ENCODE data around the gene SLC5A12.
"Not testable (repeated sequence)": the region's sequence is repeated elsewhere in the genome, so short reads cannot be mapped to it uniquely, and the experiment has no call there.

SLC5A12 gene

DNA sequence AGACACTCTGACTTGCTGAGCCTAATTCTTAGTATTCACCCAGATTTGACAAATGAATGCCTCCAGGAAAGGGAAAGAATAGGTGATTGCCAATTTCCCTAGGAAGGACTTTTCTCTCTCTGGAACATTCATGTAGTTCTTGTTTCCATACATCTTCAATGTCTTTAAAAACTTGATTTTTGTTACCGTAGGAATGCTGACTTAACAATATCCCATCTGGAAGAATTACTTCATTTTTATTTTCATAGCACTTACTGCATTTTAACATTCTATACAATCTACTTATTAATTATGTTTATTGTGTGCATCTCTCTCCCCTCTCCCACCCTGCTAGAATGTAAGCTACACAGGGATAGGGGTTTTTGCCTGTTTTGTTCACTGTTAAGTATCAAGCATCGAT, 66.6 kb downstream of the SLC5A12 start:
- DNase-seq (ENCODE audit: low read depth in 1 of 2, low spot score in 1 of 2) = no peak

DNA sequence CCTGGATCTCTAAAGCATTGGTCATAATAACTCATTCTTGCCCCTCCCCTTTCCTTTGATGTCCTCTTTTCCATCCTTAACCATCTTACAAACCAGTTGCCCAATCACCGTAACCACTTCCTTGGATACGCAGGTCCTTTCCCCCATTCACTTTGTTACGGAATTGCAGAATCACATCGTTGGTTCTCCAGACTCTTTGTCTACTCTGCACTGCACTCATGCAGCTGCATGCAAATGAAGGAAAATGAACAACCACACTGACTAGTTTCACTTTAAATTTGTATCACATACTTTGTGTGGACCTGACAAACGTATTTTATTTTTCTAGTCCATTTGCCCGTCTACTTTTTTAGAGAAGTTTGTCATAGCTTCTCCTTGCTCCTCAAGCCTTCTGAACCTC, 69.9 kb downstream of the SLC5A12 start:
- no peak for DNase-seq (ENCODE audit: low read depth in 1 of 2, low spot score in 1 of 2)

DNA sequence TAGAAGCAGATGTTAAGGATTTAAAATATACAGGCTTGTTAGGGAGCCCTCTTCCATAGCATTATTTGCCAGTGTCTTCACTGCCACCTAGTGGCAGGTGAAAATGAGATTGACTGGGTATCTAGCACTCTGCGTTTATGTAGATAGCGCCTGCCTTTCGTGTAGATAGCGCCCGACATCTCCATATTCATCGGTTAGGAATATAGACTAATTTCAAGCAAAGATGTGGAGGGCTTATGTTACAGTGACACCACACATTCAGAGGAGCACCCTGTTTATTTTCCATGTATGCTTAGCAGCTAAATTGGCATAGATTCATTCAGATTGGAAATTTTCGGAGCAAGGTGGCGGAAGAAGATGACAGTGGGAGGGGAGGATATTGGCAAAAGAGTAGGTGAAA, 72.0 kb downstream of the SLC5A12 start:
- DNase-seq (ENCODE audit: low read depth in 1 of 2, low spot score in 1 of 2) = no peak

DNA sequence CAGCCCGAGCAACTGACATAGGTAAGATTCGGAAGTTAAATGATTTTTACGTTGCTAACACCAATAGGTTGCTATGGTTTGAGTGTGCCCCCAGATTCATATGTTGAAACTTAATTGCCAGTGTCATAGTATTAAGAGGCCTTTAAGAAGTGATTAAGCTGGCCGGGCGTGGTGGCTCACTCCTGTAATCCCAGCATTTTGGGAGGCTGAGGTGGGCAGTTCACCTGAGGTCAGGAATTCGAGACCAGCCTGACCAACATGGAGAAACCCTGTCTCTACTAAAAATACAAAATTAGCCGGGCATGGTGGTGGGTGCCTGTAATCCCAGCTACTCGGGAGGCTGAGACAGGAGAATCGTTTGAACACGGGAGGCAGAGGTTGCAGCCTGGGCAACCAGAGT, 78.5 kb downstream of the SLC5A12 start:
- not testable (repeated sequence) for DNase-seq (ENCODE audit: low read depth in 1 of 2, low spot score in 1 of 2)

DNA sequence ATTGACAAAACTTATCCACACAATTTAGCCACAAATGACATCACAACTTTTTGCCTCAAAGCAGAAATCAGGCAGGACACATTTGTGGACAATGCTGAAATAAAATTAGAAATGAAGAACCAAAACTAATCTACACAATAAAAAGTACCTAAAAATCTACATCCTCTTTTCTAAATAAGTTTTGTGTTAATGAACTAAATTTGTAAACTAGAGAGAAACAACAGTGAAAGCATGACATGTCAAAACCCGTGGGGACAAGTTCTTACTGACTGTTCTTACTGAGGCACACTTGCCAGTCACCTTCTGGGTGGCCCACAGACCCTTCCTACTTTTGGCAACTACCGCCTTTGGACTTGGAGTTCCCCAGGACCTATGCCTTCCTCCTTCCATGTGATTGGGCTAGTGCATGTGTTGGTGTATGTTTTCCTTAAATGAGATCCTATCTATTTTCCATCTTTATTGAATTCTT, 89.1 kb downstream of the SLC5A12 start:
- no peak for DNase-seq (ENCODE audit: low read depth in 1 of 2, low spot score in 1 of 2)

DNA sequence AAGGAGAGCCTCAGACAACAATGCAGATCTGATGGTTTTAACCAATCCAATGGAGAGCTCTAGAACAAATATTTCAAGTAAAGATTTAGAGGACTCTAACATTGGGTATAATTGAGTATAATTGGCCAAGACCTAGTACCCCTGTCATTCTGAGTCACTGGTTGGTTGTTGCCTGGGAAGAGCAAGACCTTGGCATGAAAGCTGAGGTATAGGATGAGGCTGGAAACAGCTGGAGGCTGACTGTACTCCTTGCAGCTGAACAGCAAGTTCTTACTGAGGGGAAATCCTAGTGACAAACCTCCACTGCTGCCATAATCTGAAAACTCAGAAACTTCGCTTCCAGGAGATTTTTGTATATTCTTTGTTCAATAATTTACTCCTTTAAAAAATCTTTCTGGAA, 95.5 kb downstream of the SLC5A12 start:
- DNase-seq (ENCODE audit: low read depth in 1 of 2, low spot score in 1 of 2) = no peak

DNA sequence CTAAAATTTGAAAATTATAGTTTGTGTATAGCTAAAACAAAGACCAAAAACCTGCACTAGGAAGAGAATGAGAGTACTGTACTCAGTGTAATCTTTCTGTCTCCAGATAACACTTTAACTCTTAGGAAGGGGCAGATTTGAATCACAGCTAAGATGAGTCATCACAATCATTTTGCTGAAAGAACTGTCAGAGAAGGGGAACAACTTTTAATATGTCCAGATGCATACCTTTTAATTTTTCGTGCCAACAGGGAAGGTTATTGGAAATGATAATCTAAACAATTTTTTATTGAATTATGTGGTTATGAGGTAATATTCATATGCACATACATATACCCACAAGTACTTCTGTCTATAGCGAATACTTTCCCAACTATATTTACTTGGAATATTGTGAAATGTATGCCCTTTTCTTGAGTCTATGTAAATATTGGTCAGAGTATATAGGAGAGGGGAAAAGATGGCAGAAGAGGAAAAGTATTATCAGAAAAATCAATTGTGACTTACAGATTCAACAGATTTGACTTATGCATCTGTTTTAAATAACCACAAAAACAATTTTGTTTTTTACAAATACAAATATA, 98.7 kb downstream of the SLC5A12 start:
- no peak for DNase-seq (ENCODE audit: low read depth in 1 of 2, low spot score in 1 of 2)

DNA sequence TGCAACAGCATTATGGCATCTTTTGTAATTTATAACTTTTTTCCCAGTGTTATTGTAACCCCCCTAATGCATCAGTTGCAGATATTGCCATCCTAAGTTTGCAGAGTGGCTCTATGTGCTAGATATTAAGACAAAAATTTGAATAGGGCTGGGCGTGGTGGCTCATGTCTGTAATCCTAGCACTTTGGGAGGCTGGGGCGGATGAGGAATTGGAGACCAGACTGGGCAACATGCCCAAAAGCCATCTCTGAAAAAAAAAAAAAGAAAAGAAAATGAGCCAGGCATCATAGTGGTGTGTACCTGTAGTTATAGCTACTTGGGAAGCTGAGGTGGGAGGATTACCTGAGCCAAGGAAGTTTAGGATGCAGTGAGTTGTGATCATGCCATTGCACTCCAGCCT, 99.7 kb downstream of the SLC5A12 start:
- no peak for DNase-seq (ENCODE audit: low read depth in 1 of 2, low spot score in 1 of 2)

DNA sequence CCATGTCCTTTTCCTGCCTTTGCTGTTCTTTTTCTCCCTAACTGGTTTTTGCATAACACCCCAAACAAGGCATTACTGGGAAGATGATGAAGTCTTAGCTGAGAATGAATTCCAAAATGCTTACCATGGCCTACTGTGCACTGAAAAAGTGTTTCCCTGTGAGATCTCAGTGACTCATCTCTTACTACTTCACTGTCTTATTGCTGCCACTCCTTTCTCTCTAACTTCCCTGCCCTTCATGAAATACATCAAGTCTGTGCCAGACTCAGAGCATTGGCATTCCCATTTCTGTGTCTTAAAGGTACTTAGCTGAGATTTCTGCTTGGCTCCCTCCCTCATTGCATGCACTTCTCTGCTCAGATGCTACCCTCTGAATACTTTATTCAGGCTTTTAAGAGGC, 100.7 kb downstream of the SLC5A12 start:
- no peak for DNase-seq (ENCODE audit: low read depth in 1 of 2, low spot score in 1 of 2)

DNA sequence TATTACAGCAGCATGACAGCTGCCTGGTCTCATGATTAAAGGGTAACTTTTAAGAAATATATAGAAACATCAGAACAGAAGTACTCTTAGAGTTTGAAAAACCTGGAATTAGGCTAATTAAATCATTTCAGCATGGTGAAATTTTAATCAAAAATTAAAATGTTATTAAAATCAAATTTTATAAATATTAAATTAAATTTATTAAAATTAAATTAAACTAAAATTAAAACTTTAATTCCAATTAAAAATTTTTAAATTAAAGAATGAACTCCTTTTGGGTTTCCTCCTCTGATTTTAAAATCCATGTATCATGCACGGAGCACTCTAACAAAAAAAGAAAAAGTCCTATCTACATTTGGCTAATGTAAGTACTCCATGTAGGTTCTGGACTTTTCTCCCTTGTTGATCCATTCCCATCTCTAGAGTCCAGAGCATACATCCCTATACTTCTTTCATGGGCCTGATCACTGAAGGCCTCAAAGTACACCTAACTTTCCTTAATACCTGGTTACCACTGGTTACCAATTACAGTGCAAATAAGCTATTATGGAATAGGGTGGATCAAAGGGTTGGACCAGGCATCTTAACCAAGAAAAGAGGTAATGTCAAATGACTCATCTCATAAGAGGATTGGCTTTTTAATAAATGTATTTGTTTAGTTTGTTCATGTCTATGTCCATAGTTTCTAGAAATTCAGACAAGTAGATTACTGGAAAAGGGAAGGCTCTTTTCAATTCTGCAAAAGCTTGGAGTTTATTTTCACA, 101.4 kb downstream of the SLC5A12 start:
- DNase-seq (ENCODE audit: low read depth in 1 of 2, low spot score in 1 of 2) = no peak

DNA sequence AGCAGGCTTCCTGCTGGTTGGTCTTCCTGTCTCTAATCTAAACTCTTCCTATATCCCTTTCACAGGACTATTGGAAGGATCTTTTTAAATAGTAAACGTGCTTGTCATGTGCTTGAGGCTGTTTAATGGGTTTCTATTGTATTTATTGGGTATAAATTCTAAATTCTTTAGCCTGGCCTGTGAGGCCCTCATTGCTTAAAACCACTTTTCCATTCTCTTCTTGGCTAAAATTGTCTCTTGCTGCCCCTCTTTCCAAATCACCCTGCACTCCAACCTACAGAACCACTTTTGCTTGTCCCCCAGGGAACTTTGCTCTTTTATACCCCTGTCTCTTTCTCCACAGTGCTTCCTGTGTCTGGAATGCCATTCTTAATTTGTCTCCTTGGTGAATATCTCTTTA, 103.4 kb downstream of the SLC5A12 start:
- DNase-seq (ENCODE audit: low read depth in 1 of 2, low spot score in 1 of 2) = no peak
